AG09309 (cell line): ENCODE data around the gene RNF187.
"Not testable (repeated sequence)": the region's sequence is repeated elsewhere in the genome, so short reads cannot be mapped to it uniquely, and the experiment has no call there.

Source experiments
- DNase-seq: peaks from one replicate; pipeline ENCODE4 v3.0.0-alpha.2; 2010; ENCODE audit warnings: low read depth
- H3K4me3 ChIP-seq: 2 replicates; pipeline ENCODE4 v1.5.1; 2011; ENCODE audit warnings: mild to moderate bottlenecking, low read depth, low read length, moderate library complexity; ENCODE audit not compliant: control insufficient read depth
- TF ChIP-seq, protein P1 (sequence below): IDR thresholded peaks from 2 replicates; pipeline ENCODE4 v1.5.1; 2011; ENCODE audit warnings: mild to moderate bottlenecking, low read depth, low read length, inconsistent platforms; ENCODE audit not compliant: insufficient read depth, control insufficient read depth; ENCODE audit errors: missing control alignments

Gene RNF187

DNA sequence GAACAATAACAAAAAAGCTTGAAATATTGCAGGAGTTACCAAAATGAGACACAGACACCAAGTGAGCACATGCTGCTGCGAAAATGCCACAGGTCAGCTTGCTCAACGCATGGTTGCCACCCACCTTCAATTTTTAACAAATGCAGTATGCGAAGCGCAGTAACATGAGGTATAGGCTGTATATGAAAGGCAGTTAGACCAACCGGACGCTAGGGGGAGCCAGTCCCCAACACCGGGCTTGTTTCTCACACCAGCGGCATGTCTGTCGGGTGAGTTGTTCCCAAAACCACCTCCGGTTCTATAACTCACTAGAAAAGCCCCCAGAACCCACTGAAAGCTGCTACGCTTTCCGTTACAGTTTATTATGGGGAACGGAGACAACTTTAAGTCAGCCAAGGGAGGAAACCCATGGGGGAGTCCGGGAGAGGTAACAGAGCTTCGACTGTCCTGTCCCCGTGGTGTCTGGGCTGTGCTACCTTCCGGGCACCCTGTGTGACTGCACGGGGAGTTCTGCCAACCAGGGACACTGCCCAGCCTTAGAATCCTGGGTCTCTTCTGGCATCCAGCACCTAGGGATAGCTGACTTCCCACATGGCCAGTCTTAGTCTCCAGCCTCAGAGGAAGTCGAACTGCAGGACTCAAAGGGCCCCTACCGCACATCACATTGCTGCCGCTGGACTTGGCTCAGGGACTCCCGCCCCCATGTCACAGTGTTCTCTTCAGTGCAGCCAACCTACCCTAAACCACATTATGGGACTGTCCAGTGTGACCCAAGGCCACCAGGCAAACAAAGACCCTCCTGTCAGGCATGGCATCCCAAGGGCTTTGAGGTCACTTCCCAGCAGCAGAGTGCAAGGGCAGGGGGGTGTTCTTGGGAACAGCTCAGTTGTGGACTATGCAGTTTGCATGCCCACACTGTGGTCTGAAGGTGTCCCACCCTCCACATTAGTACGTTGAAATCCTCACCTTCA, 14.0 kb downstream of the RNF187 start:
- TF ChIP-seq, protein P1, sequence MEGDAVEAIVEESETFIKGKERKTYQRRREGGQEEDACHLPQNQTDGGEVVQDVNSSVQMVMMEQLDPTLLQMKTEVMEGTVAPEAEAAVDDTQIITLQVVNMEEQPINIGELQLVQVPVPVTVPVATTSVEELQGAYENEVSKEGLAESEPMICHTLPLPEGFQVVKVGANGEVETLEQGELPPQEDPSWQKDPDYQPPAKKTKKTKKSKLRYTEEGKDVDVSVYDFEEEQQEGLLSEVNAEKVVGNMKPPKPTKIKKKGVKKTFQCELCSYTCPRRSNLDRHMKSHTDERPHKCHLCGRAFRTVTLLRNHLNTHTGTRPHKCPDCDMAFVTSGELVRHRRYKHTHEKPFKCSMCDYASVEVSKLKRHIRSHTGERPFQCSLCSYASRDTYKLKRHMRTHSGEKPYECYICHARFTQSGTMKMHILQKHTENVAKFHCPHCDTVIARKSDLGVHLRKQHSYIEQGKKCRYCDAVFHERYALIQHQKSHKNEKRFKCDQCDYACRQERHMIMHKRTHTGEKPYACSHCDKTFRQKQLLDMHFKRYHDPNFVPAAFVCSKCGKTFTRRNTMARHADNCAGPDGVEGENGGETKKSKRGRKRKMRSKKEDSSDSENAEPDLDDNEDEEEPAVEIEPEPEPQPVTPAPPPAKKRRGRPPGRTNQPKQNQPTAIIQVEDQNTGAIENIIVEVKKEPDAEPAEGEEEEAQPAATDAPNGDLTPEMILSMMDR = peak; percentile 94
- peak overlapping the region; percentile 14 for H3K4me3 ChIP-seq
- no peak for DNase-seq

DNA sequence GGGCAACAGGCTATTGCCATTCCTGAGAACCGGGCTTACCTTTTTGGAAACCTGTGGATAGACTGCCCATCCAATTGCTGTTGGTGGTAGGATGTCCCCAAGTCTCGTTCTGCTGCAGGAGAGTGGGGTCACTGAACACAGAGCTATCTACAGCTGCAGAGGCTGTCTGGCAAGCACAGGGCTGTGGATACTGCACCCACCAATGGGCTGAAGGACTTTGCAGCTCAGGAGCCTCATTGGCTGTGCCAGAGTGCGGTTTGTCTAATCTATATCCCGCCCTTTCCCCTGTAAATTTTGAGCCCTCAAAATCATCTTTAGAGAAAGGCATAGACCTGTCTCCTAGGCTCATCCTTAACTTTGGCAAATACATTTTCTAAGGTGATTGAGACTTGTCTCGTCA, 15.3 kb downstream of the RNF187 start:
- DNase-seq = no peak
- TF ChIP-seq, protein P1 = no peak
- no peak overlapping the region for H3K4me3 ChIP-seq

DNA sequence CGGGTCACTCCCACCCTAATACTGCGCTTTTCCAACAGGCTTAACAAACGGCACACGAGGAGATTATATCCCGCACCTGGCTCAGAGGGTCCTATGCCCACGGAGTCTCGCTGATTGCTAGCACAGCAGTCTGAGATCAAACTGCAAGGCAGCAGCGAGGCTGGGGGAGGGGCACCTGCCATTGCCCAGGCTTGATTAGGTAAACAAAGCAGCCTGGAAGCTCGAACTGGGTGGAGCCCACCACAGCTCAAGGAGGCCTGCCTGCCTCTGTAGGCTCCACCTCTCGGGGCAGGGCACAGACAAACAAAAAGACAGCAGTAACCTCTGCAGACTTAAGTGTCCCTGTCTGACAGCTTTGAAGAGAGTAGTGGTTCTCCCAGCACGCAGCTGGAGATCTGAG, 18.8 kb downstream of the RNF187 start:
- H3K4me3 ChIP-seq, DNase-seq: not testable (repeated sequence)

DNA sequence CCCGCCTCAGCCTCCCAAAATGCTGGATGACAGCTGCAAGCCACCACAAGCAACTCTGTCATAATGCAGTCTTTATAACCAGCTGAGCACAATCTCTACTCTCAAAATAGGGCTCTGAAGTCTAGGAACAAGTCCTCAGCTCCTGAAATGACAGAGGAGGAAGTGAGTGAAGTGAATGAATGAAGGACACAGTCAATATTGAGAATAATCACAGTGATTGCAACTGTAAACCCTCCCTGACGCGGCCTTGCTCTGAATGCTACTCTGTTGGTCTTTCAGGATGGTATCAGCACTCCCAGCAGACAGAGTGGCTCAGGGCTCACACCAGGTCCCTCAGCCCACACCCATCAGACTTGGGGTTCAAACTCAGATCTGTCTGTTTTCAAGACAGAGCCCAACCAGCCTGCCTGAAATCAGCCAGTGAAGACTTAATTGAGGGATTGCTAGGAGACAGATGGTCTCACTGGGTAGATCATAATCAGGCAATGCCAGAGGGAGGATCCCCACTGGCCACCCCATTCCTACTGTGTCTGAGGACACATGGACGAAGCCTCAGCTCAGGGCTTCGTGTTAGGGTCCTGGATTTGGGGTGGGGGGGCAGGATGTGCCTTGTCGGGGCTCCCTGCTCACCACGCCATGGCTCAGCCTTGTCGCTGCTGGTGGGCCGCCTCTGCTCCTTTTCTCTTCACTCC, 20.9 kb downstream of the RNF187 start:
- no peak overlapping the region for H3K4me3 ChIP-seq
- no peak for DNase-seq
- TF ChIP-seq, protein P1 = no peak

DNA sequence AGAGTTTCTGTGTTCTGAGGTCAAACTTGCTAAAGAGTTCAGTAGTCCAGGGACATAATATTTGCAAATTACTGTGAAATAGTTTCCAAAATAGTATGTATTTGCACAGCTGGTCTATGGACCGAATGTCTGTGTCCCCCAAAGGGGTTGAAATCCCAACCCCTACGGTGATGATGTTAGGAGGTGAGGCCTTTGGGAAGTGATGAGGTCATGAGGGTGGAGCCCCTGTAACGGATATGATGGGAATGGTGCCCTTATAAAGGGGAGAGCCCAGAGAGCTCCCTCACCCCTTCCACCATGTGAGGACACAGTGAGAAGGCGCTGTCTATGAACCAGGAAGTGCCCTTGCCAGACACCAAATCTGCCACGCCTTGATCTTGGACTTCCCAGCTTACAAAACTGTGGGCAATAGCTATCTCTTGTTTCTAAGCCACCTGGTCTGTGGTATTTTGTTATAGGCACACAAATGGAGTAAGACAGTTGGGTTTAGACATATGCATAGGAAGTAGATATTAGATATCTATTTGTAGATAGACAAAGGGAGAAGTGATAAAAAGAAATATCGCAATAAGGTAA, 21.7 kb downstream of the RNF187 start:
- no peak for DNase-seq
- TF ChIP-seq, protein P1 = no peak

DNA sequence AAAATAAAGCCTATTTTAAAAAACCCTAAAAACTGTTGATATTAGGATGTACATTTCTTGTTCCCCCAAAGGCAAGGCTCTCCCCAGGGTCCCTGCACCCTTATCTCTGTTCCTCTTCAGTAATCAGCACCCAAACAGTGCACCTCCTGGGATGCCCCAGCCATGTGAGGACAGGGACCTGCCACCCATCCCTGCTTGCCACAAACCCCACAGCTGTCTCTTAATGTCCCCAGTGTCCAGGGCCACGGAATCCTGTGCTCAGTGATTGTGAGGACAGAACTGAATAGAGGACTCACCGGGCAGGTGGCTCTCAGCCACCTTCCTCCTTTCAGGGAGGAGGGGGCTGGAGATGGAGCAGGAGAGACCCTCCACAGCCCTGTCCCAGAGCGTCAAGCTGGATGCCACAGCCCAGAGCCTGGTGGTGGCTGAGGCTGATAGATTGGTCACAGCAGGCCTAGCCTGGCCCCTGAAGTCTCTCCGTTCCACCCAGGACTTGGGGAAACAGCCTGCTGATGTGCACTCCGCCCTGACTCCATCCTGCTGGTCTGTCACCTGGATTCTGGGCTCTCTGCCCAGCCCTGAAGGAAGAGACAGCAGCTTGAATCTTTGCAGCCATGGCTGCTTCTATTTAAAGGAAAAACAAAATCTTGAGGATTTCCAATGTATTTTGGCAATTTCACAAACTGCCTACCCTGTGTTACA, 23.1 kb downstream of the RNF187 start:
- no peak overlapping the region for H3K4me3 ChIP-seq
- TF ChIP-seq, protein P1 = no peak
- DNase-seq = no peak

More for the DNA sequence above, 21.7 kb downstream of the RNF187 start:
- H3K4me3 ChIP-seq = no peak overlapping the region
